Muscle layer of colon (tissue), 2 donors: ENCODE results near the gene ZMYM4.

ENCODE experiments used
- H3K27ac ChIP-seq: one replicate; pipeline ENCODE4 v1.7.0; 2013; ENCODE audit warnings: low read depth, mild to moderate bottlenecking, low read length, moderate library complexity
- H3K27me3 ChIP-seq, 2 donors: one replicate each; pipeline ENCODE4 v1.7.0; 2013; ENCODE audit warnings: low read length in 2 of 2, mild to moderate bottlenecking in 2 of 2; ENCODE audit not compliant: insufficient read depth in 2 of 2, control insufficient read depth in 1 of 2
- H3K36me3 ChIP-seq: one replicate; pipeline ENCODE4 v1.7.0; 2013; ENCODE audit warnings: mild to moderate bottlenecking, low read length; ENCODE audit not compliant: insufficient read depth
- H3K4me1 ChIP-seq: one replicate; pipeline ENCODE4 v1.7.0; 2013; ENCODE audit warnings: mild to moderate bottlenecking, low read length; ENCODE audit not compliant: insufficient read depth
- H3K4me3 ChIP-seq, 2 donors: one replicate each; pipeline ENCODE4 v1.7.0; 2013; ENCODE audit warnings: low read length in 2 of 2, low read depth in 1 of 2, mild to moderate bottlenecking in 1 of 2, moderate library complexity in 1 of 2
- H3K9ac ChIP-seq: one replicate; pipeline ENCODE4 v1.7.0; 2013; ENCODE audit warnings: low read length
- H3K9me3 ChIP-seq: one replicate; pipeline ENCODE4 v1.7.0; 2013; ENCODE audit warnings: mild to moderate bottlenecking, low read length
- donor health status: abdominal sarcoma.
- donor health status: Adenocarcinoma of cecum.

The ZMYM4 gene

GRCh38 chr1:35334485-35334884 is 66.0 kb downstream of the ZMYM4 start:
- no peak overlapping the region for H3K27ac ChIP-seq
- no peaks in the 10 kb centered on the region for H3K4me1 ChIP-seq
- H3K9me3 ChIP-seq = no peaks in the 10 kb centered on the region
- H3K27me3 ChIP-seq = no peaks in the 10 kb centered on the region
- no peaks in the 10 kb centered on the region for H3K36me3 ChIP-seq
- no peak overlapping the region for H3K9ac ChIP-seq
- no peak overlapping the region for H3K4me3 ChIP-seq

GRCh38 chr1:35340519-35340918 is 72.0 kb downstream of the ZMYM4 start:
- Histone ChIP-seq H3K27me3 (no peaks in the 10 kb centered on the region), H3K4me1 (no peaks in the 10 kb centered on the region), H3K9ac (no peak overlapping the region), H3K4me3 (no peak overlapping the region), H3K9me3 (no peaks in the 10 kb centered on the region), H3K36me3 (no peaks in the 10 kb centered on the region), H3K27ac (no peak overlapping the region)

GRCh38 chr1:35345439-35345981 is 77.0 kb downstream of the ZMYM4 start:
- Histone ChIP-seq H3K27me3 (no peaks in the 10 kb centered on the region), H3K27ac (no peak overlapping the region), H3K4me1 (no peaks in the 10 kb centered on the region), H3K4me3 (no peak overlapping the region), H3K9ac (no peak overlapping the region), H3K36me3 (no peaks in the 10 kb centered on the region), H3K9me3 (no peaks in the 10 kb centered on the region)

DNA sequence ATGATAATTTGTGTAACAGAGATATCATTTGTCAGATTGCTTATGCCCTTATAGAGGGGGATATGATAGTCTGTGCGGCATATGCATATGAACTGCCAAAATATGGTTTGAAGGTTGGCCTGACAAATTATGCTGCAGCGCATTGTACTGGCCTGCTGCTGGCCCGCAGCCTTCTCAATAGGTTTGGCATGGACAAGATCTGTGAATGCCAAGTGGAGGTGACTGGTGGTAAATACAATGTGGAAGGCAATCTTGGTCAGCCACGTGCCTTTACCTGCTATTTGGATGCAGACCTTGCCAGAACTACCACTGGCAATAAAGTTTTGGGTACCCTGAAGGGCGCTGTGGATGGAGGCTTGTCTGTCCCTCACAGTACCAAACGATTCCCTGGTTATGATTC is 82.4 kb downstream of the ZMYM4 start:
- H3K27ac ChIP-seq = no peak overlapping the region
- no peaks in the 10 kb centered on the region for H3K4me1 ChIP-seq
- H3K4me3 ChIP-seq = no peak overlapping the region
- no peaks in the 10 kb centered on the region for H3K36me3 ChIP-seq
- H3K27me3 ChIP-seq = no peaks in the 10 kb centered on the region
- H3K9me3 ChIP-seq = no peaks in the 10 kb centered on the region
- H3K9ac ChIP-seq = no peak overlapping the region

DNA sequence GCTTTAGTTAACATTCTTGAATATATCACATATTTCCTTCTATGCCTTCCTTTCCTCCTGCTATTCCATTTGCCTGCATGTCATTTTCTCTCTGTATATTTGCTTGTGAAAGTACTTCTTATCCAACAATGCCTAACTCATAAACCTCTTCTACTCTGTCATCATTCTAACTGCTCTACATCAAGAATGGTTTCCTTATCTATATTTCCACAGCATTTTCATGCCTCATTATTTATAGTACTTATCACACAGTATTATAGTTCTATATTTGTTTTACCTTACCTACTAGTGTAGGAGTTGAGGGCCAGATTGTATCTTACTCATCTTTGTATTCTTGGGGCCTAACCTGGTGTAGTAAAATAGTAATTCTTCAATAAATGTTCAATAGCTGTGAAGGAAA is 91.5 kb downstream of the ZMYM4 start:
- peaks cover 6% of the 10 kb centered on the region for H3K36me3 ChIP-seq
- no peaks in the 10 kb centered on the region for H3K9me3 ChIP-seq
- no peak overlapping the region for H3K27ac ChIP-seq
- no peaks in the 10 kb centered on the region for H3K27me3 ChIP-seq
- no peaks in the 10 kb centered on the region for H3K4me1 ChIP-seq
- no peak overlapping the region for H3K4me3 ChIP-seq
- no peak overlapping the region for H3K9ac ChIP-seq

- H3K27ac ChIP-seq = no peak overlapping the region
- H3K9ac ChIP-seq = no peak overlapping the region
- no peaks in the 10 kb centered on the region for H3K9me3 ChIP-seq
- no peaks in the 10 kb centered on the region for H3K4me1 ChIP-seq
- H3K36me3 ChIP-seq = peaks cover 6% of the 10 kb centered on the region
- no peaks in the 10 kb centered on the region for H3K27me3 ChIP-seq
- no peak overlapping the region for H3K4me3 ChIP-seq
Measured at GRCh38 chr1:35361638-35362037, 93.1 kb downstream of the ZMYM4 start.

GRCh38 chr1:35364741-35365140 is 96.2 kb downstream of the ZMYM4 start:
- Histone ChIP-seq H3K9me3 (no peaks in the 10 kb centered on the region), H3K36me3 (peaks cover 6% of the 10 kb centered on the region), H3K27ac (no peak overlapping the region), H3K9ac (no peak overlapping the region), H3K4me1 (no peaks in the 10 kb centered on the region), H3K4me3 (no peak overlapping the region), H3K27me3 (no peaks in the 10 kb centered on the region)

DNA sequence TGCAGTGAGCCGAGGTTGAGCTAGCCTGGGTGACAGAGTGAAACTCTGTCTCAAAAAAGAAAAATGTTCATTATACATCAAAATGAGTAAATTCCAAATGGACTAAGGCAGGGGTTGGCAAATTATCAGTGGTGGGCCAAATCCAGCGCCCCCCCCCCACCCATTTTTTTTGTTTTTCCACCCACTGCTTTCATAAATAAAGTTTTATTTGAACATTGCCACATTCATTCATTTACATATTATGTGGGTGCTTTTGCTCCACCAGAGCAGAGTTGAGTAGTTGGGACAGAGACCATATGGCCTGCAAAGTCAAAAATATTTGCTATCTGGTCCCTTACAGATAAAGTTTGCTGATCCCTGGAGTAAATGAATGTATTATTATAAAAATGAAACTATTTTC is 99.4 kb downstream of the ZMYM4 start:
- Histone ChIP-seq H3K27me3 (no peaks in the 10 kb centered on the region), H3K9ac (no peak overlapping the region), H3K27ac (no peak overlapping the region), H3K9me3 (no peaks in the 10 kb centered on the region), H3K4me3 (no peak overlapping the region), H3K36me3 (no peaks in the 10 kb centered on the region), H3K4me1 (no peaks in the 10 kb centered on the region)

DNA sequence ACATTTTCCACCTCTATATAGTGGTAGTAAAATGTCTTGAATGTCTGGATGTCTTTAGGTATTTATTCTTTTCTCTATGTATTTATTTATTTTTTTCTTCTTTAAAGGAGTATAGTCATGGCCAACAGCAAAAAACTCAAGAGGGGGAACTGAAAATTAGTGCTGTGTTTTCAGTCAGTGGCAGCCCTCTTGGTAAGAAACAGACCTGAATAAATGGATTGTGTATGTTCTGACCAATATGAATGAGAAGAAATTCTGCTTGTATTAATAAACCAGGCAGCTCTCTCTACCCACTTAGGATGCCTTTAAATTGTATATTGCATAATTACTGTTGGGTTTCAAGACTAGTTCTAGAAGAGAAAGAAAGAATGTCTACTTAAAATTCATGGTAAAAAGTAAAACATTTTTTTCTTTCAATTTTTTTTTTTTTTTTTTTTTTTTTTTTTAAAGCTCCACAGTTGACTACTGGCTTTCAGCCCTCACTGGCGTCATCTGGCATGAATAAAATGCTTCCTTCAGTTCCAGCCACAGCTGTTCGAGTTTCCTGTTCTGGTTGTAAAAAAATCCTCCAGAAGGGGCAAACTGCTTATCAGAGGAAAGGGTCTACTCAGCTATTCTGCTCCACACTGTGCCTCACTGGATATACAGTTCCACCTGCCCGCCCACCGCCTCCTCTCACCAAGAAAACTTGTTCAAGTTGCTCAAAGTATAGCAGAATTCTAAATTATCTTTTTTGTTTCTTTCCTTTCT is 101.6 kb downstream of the ZMYM4 start:
- Histone ChIP-seq H3K27me3 (no peaks in the 10 kb centered on the region), H3K9ac (no peak overlapping the region), H3K4me1 (no peaks in the 10 kb centered on the region), H3K27ac (no peak overlapping the region), H3K9me3 (no peaks in the 10 kb centered on the region), H3K36me3 (no peaks in the 10 kb centered on the region), H3K4me3 (no peak overlapping the region)

GRCh38 chr1:35371506-35371905 is 103.0 kb downstream of the ZMYM4 start:
- Histone ChIP-seq H3K36me3 (no peaks in the 10 kb centered on the region), H3K9me3 (no peaks in the 10 kb centered on the region), H3K4me1 (no peaks in the 10 kb centered on the region), H3K27me3 (no peaks in the 10 kb centered on the region), H3K4me3 (no peak overlapping the region), H3K9ac (no peak overlapping the region), H3K27ac (no peak overlapping the region)

- Histone ChIP-seq H3K9ac (no peak overlapping the region), H3K4me1 (no peaks in the 10 kb centered on the region), H3K9me3 (no peaks in the 10 kb centered on the region), H3K36me3 (peaks cover 4% of the 10 kb centered on the region), H3K27me3 (no peaks in the 10 kb centered on the region), H3K4me3 (no peak overlapping the region), H3K27ac (no peak overlapping the region)
Measured at GRCh38 chr1:35377555-35377954, 109.0 kb downstream of the ZMYM4 start.
